ENCODE measurements around the gene USP12. TPM values are rescaled to one million over a fixed set of nuclear protein-coding genes. Genes with fewer than 3 reads are reported as not detected.

Gene USP12
- total and polyA plus RNA-seq, 4 donors: 5.7 to 43.7 (median 11.9) TPM

DNA sequence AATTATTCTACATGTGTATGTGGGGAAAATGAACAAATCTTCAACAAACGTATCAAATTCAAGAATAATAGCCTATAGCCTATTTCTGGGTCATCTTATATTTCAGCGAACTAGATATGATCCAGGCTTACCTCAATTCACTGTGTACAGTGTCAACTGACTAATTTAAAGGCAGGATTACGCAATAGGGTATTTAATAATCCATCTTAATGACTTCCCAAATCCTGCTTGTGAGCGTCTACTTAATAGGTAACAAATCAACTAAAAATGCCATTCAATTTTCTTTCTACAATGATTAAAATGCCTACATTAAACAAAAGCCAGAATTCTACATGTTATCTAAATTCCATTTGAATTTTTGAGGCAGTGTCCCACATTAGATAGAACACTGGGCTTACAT is 67.0 kb downstream of the USP12 start:
- Histone ChIP-seq H3K4me1 (ENCODE audit: control insufficient read depth in 4 of 4, insufficient read depth in 4 of 4, low read length in 3 of 4) (peaks cover 0 to 2% (median 0%) of the 10 kb centered on the region in 4 donors), H3K27ac (ENCODE audit: low read depth in 1 of 2, low read length in 2 of 2) (no peak overlapping the region), H3K4me3 (ENCODE audit: low read depth in 1 of 3, low read length in 3 of 3) (no peak overlapping the region), H3K27me3 (ENCODE audit: control insufficient read depth in 4 of 4, insufficient read depth in 4 of 4, low read length in 3 of 4) (no peaks in the 10 kb centered on the region), H3K9ac (ENCODE audit: low read depth in 1 of 2, low read length in 2 of 2) (no peak overlapping the region), H3K9me3 (ENCODE audit: control insufficient read depth in 4 of 4, low read length in 3 of 4) (no peaks in the 10 kb centered on the region), H3K36me3 (ENCODE audit: control insufficient read depth in 4 of 4, insufficient read depth in 3 of 4, low read depth in 1 of 4, low read length in 3 of 4) (peaks cover 3 to 11% (median 5%) of the 10 kb centered on the region in 4 donors)
- no peak for TF ChIP-seq RXRA (IDR thresholded peaks at IDR 0.05)
- TF ChIP-seq SP1 (IDR thresholded peaks at IDR 0.05): no peak
- TF ChIP-seq, protein P1, sequence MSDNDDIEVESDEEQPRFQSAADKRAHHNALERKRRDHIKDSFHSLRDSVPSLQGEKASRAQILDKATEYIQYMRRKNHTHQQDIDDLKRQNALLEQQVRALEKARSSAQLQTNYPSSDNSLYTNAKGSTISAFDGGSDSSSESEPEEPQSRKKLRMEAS (IDR thresholded peaks at IDR 0.05): no peak
- TF ChIP-seq, protein P2, sequence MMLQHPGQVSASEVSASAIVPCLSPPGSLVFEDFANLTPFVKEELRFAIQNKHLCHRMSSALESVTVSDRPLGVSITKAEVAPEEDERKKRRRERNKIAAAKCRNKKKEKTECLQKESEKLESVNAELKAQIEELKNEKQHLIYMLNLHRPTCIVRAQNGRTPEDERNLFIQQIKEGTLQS (IDR thresholded peaks at IDR 0.05): no peak
- TF ChIP-seq, protein P3, sequence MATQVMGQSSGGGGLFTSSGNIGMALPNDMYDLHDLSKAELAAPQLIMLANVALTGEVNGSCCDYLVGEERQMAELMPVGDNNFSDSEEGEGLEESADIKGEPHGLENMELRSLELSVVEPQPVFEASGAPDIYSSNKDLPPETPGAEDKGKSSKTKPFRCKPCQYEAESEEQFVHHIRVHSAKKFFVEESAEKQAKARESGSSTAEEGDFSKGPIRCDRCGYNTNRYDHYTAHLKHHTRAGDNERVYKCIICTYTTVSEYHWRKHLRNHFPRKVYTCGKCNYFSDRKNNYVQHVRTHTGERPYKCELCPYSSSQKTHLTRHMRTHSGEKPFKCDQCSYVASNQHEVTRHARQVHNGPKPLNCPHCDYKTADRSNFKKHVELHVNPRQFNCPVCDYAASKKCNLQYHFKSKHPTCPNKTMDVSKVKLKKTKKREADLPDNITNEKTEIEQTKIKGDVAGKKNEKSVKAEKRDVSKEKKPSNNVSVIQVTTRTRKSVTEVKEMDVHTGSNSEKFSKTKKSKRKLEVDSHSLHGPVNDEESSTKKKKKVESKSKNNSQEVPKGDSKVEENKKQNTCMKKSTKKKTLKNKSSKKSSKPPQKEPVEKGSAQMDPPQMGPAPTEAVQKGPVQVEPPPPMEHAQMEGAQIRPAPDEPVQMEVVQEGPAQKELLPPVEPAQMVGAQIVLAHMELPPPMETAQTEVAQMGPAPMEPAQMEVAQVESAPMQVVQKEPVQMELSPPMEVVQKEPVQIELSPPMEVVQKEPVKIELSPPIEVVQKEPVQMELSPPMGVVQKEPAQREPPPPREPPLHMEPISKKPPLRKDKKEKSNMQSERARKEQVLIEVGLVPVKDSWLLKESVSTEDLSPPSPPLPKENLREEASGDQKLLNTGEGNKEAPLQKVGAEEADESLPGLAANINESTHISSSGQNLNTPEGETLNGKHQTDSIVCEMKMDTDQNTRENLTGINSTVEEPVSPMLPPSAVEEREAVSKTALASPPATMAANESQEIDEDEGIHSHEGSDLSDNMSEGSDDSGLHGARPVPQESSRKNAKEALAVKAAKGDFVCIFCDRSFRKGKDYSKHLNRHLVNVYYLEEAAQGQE (IDR thresholded peaks at IDR 0.05): no peak
- no peak for TF ChIP-seq FOXA2 (IDR thresholded peaks at IDR 0.05)
- no peak for TF ChIP-seq HNF4G (IDR thresholded peaks at IDR 0.05)
- TF ChIP-seq EGR1 (IDR thresholded peaks at IDR 0.05; ENCODE audit: low read depth in 2 of 2): no peak
- TF ChIP-seq, protein P4, sequence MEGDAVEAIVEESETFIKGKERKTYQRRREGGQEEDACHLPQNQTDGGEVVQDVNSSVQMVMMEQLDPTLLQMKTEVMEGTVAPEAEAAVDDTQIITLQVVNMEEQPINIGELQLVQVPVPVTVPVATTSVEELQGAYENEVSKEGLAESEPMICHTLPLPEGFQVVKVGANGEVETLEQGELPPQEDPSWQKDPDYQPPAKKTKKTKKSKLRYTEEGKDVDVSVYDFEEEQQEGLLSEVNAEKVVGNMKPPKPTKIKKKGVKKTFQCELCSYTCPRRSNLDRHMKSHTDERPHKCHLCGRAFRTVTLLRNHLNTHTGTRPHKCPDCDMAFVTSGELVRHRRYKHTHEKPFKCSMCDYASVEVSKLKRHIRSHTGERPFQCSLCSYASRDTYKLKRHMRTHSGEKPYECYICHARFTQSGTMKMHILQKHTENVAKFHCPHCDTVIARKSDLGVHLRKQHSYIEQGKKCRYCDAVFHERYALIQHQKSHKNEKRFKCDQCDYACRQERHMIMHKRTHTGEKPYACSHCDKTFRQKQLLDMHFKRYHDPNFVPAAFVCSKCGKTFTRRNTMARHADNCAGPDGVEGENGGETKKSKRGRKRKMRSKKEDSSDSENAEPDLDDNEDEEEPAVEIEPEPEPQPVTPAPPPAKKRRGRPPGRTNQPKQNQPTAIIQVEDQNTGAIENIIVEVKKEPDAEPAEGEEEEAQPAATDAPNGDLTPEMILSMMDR (IDR thresholded peaks at IDR 0.05; ENCODE audit: low read depth, low read length, missing input control): no peak
- no peak for TF ChIP-seq GABPA (IDR thresholded peaks at IDR 0.05 in 1 of 2, conservative IDR thresholded peaks at IDR 0.05 in 1 of 2)
- TF ChIP-seq YY1 (IDR thresholded peaks at IDR 0.05): no peak
- no peak for TF ChIP-seq FOXA1 (IDR thresholded peaks at IDR 0.05)
- no peak for TF ChIP-seq HNF4A (conservative IDR thresholded peaks at IDR 0.05)
- no peak for TF ChIP-seq JUND (IDR thresholded peaks at IDR 0.05)
- no peak for TF ChIP-seq RAD21 (IDR thresholded peaks at IDR 0.05)
- DNase-seq (ENCODE audit: low spot score): no peak
- WGBS: 70% methylated on average over 4 of the region's 4 CpGs

DNA sequence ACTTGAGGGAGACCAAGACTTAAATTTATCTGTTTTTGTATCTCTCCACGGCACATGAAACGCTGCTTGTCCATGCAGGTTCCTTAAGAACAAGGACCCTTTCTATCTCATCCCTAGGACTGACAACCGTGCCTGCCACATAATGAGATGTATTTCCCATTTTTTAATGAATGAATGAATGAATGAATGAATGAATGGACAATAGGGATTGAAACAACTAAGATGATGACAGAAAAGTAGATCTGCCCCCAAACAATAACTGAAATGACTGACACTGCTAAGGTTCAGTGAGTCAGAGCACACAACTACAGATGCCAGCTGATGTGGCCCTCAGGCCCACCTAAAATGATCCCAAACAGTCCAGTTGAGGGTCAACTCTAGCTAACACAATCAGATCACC is 69.8 kb downstream of the USP12 start:
- Histone ChIP-seq H3K9ac (ENCODE audit: low read depth in 1 of 2, low read length in 2 of 2) (no peak overlapping the region), H3K4me3 (ENCODE audit: low read depth in 1 of 3, low read length in 3 of 3) (no peak overlapping the region), H3K9me3 (ENCODE audit: control insufficient read depth in 4 of 4, low read length in 3 of 4) (no peaks in the 10 kb centered on the region), H3K36me3 (ENCODE audit: control insufficient read depth in 4 of 4, insufficient read depth in 3 of 4, low read depth in 1 of 4, low read length in 3 of 4) (peaks cover 3 to 9% (median 5%) of the 10 kb centered on the region in 4 donors), H3K27ac (ENCODE audit: low read depth in 1 of 2, low read length in 2 of 2) (no peak overlapping the region), H3K4me1 (ENCODE audit: control insufficient read depth in 4 of 4, insufficient read depth in 4 of 4, low read length in 3 of 4) (peaks cover 0 to 4% (median 0%) of the 10 kb centered on the region in 4 donors), H3K27me3 (ENCODE audit: control insufficient read depth in 4 of 4, insufficient read depth in 4 of 4, low read length in 3 of 4) (no peaks in the 10 kb centered on the region)
- TF ChIP-seq SP1 (IDR thresholded peaks at IDR 0.05): no peak
- TF ChIP-seq, protein P1 (IDR thresholded peaks at IDR 0.05): no peak
- no peak for TF ChIP-seq RXRA (IDR thresholded peaks at IDR 0.05)
- TF ChIP-seq GABPA (IDR thresholded peaks at IDR 0.05 in 1 of 2, conservative IDR thresholded peaks at IDR 0.05 in 1 of 2): no peak
- TF ChIP-seq, protein P5, sequence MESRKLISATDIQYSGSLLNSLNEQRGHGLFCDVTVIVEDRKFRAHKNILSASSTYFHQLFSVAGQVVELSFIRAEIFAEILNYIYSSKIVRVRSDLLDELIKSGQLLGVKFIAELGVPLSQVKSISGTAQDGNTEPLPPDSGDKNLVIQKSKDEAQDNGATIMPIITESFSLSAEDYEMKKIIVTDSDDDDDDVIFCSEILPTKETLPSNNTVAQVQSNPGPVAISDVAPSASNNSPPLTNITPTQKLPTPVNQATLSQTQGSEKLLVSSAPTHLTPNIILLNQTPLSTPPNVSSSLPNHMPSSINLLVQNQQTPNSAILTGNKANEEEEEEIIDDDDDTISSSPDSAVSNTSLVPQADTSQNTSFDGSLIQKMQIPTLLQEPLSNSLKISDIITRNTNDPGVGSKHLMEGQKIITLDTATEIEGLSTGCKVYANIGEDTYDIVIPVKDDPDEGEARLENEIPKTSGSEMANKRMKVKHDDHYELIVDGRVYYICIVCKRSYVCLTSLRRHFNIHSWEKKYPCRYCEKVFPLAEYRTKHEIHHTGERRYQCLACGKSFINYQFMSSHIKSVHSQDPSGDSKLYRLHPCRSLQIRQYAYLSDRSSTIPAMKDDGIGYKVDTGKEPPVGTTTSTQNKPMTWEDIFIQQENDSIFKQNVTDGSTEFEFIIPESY (IDR thresholded peaks at IDR 0.05): no peak
- no peak for TF ChIP-seq NR2F2 (IDR thresholded peaks at IDR 0.05)
- no peak for TF ChIP-seq YY1 (IDR thresholded peaks at IDR 0.05)
- 98% methylated on average over 3 of the region's 3 CpGs for whole genome bisulfite sequencing
- DNase-seq (ENCODE audit: low spot score): no peak

Measured in liver (tissue), 9 donors.